ENCODE results near the gene FNBP1L.

The FNBP1L gene

DNA sequence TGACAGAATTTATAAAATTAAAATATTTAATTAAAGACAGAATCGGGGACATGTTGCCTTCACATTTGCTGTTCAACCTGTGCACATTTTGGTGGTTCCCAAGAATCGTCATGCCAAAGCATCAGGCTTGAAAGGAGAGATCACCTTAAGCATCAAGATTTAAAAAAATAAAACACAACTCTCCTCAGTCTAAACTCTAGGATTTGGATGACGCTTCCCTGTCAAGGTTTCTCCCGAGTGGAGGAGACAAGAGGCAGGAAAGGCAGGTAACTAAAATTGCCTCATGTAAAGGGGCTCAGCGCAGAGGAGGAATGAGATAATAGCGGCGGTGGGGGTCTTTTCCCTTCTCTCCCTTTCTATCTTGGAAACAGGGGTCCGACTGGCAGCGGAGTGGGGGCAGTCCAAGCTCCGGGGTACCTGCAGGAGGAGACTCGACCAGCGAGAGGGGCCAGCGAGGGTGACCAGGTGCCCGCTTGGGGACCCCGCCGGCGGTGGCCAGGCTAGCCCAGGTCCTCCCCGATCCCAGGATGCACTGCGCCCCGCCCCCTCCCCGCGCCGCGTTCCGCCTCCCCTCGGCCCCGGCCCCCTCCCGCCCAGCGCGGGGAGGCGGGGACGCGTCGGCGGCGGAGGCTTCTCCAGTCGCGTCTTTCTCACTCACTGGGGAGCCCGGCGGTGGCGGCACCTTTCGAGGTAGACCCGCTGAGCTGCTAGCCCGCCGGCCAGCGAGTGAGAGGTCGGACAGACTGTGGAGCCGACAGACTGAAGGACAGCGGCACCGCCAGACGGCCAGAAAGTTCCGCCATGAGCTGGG, at the start of gene FNBP1L:
TSS of gene FNBP1L (plus strand) at position 638 of the 811 bp plus-strand sequence. CDS start at position 802, 164 bp downstream.
- DNase-seq (ENCODE audit: low spot score), result peak; percentile 94

DNA sequence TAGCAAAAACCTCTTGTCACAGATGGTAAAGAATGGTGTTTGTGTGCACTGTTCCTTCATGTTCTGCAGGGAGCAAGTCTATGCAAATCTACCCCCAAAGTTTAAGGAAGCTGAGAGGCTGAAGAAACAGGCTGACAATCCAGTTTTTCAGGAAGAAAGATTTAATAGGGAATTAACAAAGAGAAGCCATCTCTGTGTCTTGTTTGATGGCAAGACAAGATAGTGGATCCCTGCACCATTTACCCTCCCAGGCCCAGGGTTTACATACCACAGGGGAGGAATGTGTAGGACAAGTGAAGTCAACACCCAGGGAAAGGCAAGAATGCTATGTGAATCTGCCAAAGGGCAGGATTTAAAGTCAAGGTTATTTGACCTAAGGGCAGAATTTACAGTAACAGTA, 48.1 kb upstream of the FNBP1L start:
- no peak for DNase-seq (ENCODE audit: low spot score)

DNA sequence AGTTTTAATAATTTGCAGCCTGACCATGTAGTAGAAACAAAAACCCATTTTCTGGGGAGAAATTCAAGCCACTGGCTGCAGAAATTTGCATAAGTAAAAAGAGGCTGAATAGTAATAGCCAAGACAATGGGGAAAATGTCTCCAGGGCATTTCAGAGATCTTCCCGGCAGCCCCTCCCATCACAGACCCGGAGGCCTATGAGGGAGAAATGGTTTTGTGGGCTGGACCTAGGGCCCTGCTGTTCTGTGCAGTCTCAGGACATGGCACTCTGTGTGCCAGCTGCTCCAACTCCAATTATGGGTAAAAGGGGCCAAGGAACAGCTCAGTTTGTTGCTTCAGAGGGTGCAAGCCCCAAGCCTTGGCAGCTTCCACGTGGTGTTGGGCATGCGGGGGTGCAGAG, 39.7 kb upstream of the FNBP1L start:
- no peak for DNase-seq (ENCODE audit: low spot score)

DNA sequence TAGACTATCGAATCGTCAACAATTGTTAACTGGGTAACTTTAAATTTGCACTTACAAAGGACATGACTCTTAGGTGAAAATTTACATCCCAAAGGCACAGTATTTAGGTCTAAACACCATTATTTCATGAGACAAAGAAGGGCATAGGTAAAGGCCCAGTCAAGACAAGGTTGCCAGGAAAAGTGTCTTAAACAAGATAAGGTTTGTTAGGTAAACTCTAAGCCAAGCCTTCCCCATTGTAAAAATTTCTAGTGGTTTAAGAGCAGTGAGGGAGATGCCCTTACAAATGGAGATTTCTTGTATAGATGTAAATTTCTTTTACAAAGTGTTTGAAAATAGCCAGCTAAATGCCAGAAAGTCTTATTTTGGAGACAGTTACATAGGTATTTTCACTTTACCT, 36.9 kb upstream of the FNBP1L start:
- no peak for DNase-seq (ENCODE audit: low spot score)

DNA sequence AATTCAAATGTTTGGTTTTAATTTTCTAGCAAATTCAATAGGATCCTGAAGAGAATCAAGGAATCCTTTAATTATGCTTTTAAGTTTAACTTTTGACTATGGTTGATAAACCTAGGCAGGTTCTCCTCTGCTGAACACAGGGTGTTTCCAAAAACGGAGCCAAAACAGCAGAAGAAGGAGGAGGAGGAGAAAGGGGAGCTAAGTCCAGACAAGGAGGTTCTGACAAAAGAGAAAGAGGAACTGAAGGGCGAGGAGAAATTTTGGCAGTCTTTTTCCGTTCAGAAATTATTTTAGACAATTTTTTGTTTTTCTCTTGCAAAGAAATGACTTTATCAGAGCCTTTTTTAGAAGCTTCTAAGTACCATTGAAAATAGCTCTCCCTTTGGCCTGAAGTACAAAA, 33.2 kb upstream of the FNBP1L start:
- no peak for DNase-seq (ENCODE audit: low spot score)

DNA sequence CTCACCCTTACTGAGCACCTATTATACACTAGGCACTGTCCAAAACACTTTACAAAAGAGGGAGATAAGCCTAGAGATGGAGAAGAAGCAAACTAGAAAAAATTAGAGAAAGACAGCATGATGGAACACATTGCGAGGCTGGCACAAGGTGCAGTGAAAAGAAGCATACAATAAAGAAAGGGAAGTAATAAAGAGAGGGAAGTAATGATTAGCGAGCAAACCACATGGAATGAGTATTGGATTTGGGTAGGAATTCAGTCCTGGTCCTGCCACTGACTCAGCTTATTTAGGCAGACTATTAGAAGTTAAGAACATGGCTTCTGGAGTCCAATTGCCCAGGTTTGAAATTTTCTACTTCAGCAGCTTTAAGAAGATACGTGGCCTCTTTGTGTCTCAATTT, 32.6 kb upstream of the FNBP1L start:
- DNase-seq (ENCODE audit: low spot score), result no peak

DNA sequence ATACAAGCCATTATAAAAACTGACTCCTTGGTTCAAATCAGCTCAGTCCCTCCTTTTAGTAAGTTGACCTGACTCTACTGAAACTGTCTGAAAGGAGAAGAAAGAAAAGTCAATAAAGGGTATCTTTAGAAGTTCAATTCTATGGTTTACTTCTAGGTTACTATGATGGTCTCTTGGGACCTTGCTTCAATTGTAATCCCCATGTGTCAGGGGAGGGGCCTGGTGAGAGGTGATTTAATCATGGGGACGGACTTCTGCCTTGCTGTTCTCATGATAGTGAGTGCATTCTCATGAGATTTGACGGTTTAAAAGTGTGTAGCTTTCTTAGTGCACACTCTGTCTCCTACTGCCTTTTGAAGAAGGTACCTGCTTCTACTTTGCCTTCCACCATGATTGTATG, 31.7 kb upstream of the FNBP1L start:
- no peak for DNase-seq (ENCODE audit: low spot score)

DNA sequence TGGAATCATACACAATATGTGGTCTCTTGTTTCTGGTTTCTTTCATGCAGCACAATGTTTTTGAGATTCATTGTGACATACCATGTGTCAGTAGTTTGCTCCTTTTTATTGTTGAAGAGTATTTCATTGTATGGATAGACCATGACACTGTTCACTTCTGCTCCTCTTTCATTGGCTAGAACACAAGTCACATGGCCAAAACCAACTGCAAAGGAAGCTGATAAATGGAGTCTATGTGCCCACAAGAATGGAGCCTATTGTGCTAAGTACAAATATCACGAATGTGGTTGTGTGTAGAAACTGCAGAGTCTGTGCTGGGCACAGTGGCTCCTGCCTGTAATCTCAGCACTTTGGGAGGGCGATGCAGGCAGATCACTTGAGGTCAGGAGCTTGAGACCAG, 28.6 kb upstream of the FNBP1L start:
- DNase-seq (ENCODE audit: low spot score), result no peak

DNA sequence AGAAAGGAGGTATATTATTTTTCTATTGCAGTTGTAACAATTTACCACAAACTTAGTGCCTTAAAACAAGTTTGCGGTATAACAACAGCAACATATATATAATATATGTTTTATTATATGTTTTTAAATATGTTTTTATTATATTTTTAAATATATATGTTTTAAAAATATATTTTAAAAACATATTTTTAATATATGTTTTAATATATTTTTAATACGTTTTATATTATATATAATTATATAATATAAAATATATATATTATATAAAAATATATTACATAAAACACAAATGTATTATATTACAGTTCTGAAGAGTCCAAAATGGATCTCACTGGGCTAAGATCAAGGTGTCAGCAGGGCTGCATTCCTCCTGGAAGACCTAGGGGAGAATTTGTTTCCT, 27.5 kb upstream of the FNBP1L start:
- no peak for DNase-seq (ENCODE audit: low spot score)

DNA sequence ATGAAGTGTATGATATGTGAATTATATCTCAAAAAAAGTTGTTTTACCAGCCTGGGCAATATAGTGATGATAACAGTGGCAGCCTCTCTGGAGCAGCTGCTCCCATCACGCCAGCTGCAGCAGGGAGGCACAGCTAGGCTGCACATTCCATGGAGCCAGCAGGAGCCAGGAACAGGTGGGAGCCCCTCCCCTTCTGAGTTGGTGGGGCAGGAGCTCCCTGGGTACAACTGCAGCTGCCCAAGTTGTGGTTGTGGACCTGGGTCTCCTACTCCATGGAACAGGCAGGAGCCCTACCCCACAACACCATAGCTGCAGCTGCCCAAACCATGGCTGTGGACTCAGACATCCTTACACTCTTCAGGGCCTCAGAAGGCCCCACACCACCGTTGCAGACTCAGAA, 21.7 kb upstream of the FNBP1L start:
- no peak for DNase-seq (ENCODE audit: low spot score)

DNA sequence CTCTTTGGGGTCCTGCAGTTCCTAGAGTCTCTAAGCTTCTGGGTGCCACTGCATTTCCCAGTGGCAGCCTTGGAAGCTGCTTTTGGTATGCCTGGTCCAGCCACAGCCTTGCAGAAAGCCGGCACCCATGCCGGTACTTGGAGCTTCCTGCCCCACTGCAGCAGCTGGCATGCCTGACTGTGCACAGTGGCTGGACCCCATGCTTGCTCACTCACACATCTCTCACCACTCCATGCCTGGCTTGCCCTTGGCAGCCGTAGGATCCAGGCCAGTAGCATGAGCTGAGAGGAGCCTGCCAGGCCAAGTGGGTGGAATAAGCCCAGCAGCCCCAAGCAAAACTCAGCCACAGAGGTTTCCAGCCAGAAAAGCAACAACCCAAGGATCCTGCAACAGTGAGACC, 20.3 kb upstream of the FNBP1L start:
- no peak for DNase-seq (ENCODE audit: low spot score)

DNA sequence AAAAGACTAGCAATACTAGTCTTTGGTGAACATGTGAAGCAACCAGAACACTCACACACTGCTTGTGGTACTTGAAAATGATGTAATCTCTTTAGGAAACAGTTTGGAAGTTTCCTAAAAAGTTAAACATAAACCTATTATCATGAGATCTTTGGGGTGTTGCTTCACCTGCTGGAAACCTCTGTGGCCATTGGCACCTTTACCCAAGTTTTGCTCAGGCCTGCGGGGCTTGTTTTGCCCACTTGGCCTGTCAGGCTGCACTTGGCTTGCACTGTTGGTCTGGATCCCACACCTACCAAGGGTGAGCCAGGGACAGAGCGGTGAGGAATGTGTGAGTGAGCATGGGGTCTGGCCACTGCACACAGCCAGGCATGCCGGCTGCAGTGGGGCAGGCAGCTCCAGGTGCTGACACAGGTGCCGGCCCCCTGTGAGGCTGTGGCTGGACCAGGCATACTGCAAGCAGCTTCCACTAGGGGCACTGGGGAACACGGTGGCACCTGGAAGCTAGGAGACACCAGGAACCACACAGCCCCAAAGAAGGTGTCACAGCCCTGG, 14.4 kb upstream of the FNBP1L start:
- no peak for DNase-seq (ENCODE audit: low spot score)

DNA sequence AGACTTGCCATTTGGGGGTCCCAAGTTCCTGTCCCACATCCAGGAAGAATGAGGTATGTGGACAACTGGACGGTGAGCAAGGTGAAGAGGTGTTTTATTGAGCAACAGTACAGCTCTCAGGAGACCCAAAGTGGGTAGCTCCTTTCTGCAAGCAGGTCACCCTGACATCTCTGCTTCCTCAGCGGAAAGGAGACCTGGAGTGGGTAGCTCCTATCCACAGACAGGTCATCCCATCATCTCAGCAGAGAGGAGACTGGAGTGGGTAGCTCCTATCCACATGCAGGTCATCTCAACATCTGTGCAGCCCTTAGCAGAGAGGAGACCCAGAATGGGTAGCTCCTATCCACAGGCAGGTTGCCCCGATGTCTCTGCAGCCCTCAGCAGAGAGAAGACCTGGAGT, 13.8 kb upstream of the FNBP1L start:
- DNase-seq (ENCODE audit: low spot score), result no peak

DNA sequence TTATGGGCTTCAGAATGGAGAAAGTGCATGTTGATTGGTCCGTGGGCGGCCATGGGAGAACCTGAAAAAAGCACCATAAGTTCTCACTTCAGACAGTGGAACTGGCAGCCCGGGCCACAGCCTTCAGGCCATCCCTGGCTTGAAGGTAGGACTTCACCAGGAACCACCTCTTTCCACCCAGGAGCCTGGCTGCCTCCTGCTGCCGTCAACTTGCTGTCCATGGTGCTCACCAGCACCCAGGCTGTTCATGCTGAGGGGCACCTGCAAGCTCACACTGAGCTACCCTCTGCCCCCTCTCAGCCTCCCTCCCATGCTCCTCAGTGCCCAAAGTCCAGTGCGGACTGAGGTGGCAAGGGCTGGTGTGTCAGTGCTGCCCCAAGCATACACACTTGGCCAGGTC, 12.9 kb upstream of the FNBP1L start:
- DNase-seq (ENCODE audit: low spot score), result no peak

DNA sequence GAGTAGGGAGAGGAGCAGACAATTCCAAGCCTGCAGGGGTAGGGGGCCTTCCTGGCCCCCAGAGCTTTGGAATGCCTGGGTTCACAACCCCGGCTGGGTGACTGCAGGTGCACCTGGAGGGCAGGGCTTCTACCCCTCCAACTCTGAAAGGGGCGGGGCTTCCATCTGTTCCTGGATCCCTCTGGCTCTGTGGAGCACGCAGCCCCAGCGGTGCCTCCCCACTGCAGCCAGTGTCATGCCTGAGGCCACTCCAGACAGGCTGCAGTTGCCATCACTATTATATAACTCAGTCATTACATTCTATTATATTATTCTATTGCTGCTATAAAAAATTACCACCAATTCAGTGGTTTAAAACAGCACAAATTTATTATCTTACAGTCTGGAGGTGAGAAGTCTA, 12.5 kb upstream of the FNBP1L start:
- DNase-seq (ENCODE audit: low spot score), result no peak

DNA sequence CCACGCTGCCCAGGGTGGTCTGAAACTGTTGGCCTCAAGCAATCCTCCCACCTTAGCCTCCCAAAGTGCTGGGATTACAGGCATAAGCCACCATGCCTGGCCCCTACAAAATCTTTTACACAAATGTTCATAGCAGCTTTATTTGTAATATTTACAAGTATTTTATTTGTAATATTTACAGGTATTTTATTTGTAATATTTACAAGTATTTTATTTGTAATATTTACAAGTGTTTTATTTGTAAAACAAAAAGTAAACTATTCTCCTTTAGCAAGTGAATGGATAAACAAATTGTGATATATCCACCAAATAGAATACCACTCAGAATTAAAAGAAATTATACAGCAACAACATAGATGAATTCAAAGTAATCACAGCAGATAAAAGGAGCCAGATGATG, 11.4 kb upstream of the FNBP1L start:
- DNase-seq (ENCODE audit: low spot score), result no peak

DNA sequence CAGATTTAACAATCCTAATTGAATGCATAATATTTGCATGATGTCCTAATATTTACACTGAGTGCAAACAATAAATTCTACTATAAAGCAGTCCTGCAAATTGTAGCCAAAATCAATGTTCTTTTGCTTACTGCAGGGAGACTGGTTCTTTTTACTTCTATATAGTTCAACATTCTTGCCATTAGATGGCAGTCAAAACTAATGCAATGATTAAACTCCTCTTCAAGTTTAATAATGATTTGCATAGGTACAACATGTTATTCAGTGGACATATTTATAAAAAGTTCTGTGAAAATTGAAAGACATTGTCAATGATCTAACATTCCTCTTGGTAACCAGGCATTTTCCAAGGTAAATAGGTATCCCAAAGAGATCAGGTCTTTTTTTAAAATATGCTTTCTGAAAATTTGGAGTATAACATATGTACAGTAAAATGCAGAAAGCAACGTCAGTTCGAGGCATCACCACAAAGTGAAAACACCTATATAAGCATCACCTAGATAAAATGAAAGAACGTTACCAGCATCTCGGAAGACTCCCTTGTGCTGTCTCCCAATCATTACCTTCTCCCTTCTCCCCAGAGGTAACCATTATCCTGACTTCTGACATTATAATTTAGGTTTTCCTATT, 9.8 kb upstream of the FNBP1L start:
- no peak for DNase-seq (ENCODE audit: low spot score)

DNA sequence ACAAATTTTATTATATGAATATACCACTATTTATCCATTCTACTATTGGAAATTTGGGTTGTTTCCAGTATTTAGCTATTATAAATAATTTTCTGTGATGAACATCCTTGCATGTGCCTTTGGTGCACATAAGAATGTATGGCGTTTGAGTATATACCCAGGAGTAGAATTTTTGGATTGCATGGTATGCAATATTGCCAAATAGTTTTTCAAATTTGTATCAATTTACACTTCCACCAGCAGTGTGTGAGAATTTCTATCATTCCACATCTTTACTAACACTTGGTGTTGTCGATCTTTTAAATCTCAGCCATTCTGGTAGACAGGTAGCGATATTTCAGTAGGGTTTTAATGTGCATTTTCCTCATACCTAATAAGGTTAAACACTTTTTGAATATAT, 9.2 kb upstream of the FNBP1L start:
- DNase-seq (ENCODE audit: low spot score), result no peak

DNA sequence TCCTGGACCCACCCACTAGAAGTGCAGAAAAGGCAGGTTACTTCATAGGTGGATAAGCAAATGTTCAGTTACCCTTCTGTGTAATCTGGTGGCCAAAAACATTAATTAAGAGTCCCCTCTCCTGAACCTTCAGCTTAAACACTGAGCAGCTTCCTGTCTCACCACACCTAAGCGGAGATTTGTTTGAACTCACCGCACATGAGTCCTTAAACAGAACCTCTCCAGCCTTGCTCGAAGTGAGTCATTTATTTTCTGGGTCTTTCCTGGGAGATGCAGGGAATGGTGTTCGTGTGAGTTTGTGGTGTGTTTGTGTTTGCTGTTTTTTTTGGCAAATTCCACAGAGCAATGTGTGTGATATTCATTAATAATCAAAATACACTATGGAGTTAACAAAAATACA, 7.6 kb upstream of the FNBP1L start:
- DNase-seq (ENCODE audit: low spot score), result no peak

DNA sequence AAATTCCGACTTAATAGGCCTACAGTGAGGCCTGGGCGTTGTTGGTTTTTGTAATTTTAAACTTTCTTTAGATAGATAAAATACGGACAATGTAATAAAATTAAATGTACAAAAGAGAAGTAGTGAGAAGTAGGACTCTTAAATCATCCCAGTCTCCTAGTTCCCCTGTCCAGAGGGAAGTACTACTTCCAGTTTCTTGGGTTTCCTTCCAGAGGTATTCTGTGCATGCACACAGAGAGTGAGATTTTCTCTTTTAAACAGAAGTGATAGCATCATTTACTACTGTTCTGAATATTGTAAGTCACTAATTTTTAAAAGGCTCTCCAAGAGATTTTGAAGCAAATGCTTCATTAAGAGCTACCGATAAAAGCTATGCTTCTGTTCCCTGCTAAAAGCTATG, 7.2 kb upstream of the FNBP1L start:
- no peak for DNase-seq (ENCODE audit: low spot score)

DNA sequence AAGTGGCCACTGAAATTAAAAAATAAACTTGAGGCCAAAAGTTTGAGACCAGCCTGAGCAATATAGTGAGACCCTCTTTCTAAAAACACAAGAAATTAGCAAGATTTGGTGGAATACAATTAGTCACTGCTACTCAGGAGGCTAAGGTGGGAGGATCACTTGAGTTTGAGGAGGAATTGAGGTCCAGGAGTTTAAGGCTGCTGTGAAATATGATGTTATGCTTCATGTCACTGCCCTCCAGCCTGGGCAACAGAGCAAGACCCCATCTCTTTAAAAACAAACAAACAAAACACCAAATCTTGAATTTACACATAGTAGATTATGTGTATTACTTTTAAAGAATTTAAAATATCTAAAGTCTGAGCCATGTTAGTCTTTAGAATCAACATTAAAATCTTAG, 6.3 kb upstream of the FNBP1L start:
- no peak for DNase-seq (ENCODE audit: low spot score)

DNA sequence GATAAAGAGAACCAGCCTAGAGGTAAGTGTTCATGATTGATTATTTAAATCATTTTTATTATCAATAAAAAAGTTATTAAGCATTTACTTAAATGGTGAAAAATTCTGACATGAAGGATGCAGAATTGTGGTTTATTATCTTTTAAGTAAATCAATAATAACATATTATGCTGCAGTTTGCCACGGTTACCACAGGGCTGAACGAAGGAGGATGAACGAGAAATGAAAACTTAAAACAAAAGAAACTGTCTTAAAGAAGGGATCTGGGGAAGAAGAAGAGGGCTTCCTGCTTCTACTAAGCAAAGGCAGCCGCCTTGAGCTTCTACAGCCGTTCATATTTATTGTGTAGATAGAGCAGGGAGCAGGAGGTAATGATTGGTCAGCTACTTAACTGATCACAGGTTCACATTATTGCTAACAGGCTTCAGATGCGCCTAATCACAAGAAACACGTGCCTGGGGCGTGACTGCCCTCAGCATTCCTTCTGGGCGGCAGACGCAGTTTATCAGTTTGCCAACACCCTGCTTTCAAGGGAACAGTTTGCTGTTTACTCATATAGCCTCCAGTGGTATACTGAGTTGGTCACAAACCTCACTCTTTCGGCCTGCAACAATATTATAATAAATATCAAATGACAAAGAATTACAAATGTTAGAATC, 5.8 kb upstream of the FNBP1L start:
- no peak for DNase-seq (ENCODE audit: low spot score)

DNA sequence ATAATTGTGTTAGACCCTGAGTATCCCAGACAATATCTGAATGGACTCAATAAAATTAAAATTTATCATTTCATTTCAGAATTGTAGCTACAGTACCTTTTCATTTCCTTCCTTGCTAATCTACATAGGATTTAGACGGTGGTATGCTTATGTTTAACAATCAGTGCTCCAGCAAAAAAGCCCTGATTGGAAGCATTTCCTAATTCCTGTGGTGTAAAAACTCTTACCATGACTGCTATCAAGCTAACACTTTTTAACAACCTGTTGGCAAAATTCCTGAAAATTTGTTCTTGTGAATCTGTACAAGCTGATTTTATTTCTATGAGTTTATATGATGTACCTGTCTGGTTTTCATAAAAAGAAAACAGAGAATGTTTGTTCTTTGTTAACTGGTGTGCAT, 5.2 kb upstream of the FNBP1L start:
- DNase-seq (ENCODE audit: low spot score), result no peak
